PFSK-1 (cell line): ENCODE data around the gene ADAMTS2.

ENCODE experiments used
- POLR2AphosphoS5 ChIP-seq: IDR thresholded peaks from 2 replicates; pipeline ENCODE4 v1.6.1; 2012; ENCODE audit warnings: low read depth, mild to moderate bottlenecking, control low read depth, low read length, moderate library complexity
- TAF1 ChIP-seq: IDR thresholded peaks from 2 replicates; pipeline ENCODE4 v1.6.1; 2012; ENCODE audit warnings: low read length, control low read depth, borderline replicate concordance; ENCODE audit not compliant: insufficient read depth
- TF ChIP-seq, protein P1 (sequence below), 2 experiments: IDR thresholded peaks; 2 replicates each; pipeline versions ENCODE4 v1.6.1 to v1.8.0; 2011 to 2012; ENCODE audit warnings: low read depth in 2 of 2, low read length in 2 of 2, control low read depth in 1 of 2, inconsistent platforms in 1 of 2, mild to moderate bottlenecking in 1 of 2, moderate library complexity in 1 of 2; ENCODE audit not compliant: insufficient read depth in 1 of 2

DNA sequence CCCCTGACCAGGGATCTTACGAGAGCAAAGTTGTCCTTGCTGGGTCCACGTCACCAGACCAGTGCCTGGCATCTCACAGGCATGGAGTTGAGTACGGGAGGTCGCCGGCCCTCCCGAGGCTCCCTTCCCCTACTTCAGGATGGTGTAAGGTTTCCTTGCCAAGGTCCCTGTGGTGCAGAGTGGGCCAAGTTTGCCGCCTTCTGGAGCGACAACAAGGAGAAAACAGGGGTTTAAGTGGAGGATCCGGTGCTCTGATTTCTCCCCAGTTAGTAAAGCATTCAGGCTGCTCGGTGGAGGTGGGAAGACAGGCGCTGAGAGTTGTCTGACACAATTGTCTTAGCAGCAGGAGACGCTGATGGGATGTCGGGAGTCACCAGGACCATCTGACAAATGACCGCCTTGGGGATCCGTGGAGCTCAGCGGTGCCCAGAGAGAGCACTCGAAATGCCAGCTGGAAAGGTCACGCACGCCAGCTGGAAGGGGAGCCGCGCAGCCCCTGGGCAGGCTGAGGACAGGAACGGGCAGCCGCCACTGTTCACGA, 37.3 kb downstream of the ADAMTS2 start:
- no peak for TF ChIP-seq POLR2AphosphoS5
- TF ChIP-seq TAF1: no peak
- TF ChIP-seq, protein P1, sequence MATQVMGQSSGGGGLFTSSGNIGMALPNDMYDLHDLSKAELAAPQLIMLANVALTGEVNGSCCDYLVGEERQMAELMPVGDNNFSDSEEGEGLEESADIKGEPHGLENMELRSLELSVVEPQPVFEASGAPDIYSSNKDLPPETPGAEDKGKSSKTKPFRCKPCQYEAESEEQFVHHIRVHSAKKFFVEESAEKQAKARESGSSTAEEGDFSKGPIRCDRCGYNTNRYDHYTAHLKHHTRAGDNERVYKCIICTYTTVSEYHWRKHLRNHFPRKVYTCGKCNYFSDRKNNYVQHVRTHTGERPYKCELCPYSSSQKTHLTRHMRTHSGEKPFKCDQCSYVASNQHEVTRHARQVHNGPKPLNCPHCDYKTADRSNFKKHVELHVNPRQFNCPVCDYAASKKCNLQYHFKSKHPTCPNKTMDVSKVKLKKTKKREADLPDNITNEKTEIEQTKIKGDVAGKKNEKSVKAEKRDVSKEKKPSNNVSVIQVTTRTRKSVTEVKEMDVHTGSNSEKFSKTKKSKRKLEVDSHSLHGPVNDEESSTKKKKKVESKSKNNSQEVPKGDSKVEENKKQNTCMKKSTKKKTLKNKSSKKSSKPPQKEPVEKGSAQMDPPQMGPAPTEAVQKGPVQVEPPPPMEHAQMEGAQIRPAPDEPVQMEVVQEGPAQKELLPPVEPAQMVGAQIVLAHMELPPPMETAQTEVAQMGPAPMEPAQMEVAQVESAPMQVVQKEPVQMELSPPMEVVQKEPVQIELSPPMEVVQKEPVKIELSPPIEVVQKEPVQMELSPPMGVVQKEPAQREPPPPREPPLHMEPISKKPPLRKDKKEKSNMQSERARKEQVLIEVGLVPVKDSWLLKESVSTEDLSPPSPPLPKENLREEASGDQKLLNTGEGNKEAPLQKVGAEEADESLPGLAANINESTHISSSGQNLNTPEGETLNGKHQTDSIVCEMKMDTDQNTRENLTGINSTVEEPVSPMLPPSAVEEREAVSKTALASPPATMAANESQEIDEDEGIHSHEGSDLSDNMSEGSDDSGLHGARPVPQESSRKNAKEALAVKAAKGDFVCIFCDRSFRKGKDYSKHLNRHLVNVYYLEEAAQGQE (IDR thresholded peaks at IDR 0.05; ENCODE audit: insufficient read depth in 1 of 2, low read depth in 2 of 2, low read length in 2 of 2): no peak
